ENCODE measurements around the gene SETX. TPM values are rescaled to one million over a fixed set of nuclear protein-coding genes. Genes with fewer than 3 reads are reported as not detected.

Gene SETX
- total RNA-seq, 1 experiment from 2014 or later: 21.0 TPM

DNA sequence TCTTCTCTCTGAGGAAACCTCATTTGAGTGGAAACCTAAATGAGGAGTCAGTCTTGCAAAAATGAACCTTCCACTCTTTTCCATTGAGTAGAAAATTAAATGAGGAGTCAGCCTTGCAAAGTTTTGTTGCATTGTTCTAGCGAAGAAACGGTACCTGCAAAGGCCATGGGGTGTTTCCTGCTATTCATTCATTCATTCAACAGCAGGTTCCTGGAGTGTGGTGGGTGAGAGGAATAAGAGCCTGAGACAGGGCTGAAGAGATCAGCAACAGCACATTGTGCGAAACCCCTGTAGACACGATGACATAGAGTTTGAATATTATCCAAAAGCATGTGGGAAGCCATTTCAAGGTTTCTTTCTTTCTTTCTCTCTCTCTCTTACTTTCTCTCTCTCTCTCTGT, 14.6 kb upstream of the SETX start:
- intact Hi-C loops (cut with micrococcal nuclease): no loop called here
- ChIA-PET CTCF (no interaction called here), POLR2A (ENCODE audit: unreplicated experiment) (no interaction called here)
- H3K27ac ChIP-seq (ENCODE audit: low read length): no peak overlapping the region
- no peak overlapping the region for H3K4me2 ChIP-seq (ENCODE audit: low read length)
- peaks cover 4% of the 10 kb centered on the region; the same call in 1 of the 2 replicates for H3K4me1 ChIP-seq (ENCODE audit: insufficient read depth, low read length)
- H3K9ac ChIP-seq (ENCODE audit: low read length): no peak overlapping the region
- no peaks in the 10 kb centered on the region for H3K9me2 ChIP-seq (replicated peaks; ENCODE audit: low read length)
- no peaks in the 10 kb centered on the region for H3K9me3 ChIP-seq (ENCODE audit: low read length)
- no peak overlapping the region for H2AFZ ChIP-seq (ENCODE audit: low read length)
- no peaks in the 10 kb centered on the region for H3K27me3 ChIP-seq (ENCODE audit: low read length)
- no TSS peak for BruUV-seq (replicated peaks)
- no peaks in the 10 kb centered on the region for H3K79me2 ChIP-seq (ENCODE audit: low read length)
- no peaks in the 10 kb centered on the region for H3K36me3 ChIP-seq (ENCODE audit: low read depth, low read length)
- TF ChIP-seq, protein P1, sequence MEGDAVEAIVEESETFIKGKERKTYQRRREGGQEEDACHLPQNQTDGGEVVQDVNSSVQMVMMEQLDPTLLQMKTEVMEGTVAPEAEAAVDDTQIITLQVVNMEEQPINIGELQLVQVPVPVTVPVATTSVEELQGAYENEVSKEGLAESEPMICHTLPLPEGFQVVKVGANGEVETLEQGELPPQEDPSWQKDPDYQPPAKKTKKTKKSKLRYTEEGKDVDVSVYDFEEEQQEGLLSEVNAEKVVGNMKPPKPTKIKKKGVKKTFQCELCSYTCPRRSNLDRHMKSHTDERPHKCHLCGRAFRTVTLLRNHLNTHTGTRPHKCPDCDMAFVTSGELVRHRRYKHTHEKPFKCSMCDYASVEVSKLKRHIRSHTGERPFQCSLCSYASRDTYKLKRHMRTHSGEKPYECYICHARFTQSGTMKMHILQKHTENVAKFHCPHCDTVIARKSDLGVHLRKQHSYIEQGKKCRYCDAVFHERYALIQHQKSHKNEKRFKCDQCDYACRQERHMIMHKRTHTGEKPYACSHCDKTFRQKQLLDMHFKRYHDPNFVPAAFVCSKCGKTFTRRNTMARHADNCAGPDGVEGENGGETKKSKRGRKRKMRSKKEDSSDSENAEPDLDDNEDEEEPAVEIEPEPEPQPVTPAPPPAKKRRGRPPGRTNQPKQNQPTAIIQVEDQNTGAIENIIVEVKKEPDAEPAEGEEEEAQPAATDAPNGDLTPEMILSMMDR (conservative IDR thresholded peaks at IDR 0.05; ENCODE audit: low read depth, low read length): no peak
- TF ChIP-seq EZH2phosphoT487 (IDR thresholded peaks at IDR 0.05; ENCODE audit: borderline replicate concordance, low read length) (no peak), EZH2 (IDR thresholded peaks at IDR 0.05; ENCODE audit: low read length, unreplicated experiment) (no peak)
- ATAC-seq (no peak), DNase-seq (no peak)
- no peaks in the 10 kb centered on the region for H4K20me1 ChIP-seq (ENCODE audit: low read length)
- no peaks in the 10 kb centered on the region for H3F3A ChIP-seq (ENCODE audit: low read length, unreplicated experiment)
- H3K4me3 ChIP-seq (ENCODE audit: low read length): no peak overlapping the region

DNA sequence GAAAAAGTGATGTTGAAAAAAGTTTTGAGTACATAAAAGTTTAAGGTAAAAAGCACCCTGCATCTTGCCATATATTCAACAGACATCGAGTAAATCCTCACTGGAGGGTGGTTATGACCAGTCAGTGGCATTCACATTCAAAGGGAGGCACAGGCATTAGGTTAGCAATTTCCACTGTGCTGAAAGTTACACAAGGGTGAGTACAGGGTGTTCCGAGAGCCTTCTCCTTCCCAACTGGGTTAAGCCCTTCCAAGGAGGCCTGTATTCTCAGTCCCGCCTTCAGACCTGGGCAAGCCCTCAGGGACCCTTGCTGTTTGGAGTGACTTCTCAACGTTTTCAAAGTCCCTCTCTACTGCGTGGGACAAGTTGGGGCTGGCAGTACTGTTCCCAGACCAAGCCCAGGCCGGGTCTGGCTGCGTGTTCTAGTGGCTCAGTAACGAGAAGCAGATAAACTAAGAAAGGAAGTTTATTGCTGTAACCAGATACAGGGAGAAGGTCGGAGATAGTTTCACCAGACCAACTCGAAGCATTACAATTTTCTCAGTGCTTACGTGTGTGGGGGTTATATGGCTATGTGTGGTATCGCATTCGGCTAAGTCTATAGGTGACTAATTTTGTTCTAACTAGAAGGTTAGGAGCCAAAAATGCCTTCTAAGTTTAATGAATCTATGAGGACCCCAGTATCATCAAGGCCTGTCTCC, 13.0 kb upstream of the SETX start:
- no peak for TF ChIP-seq EZH2 (IDR thresholded peaks at IDR 0.05; ENCODE audit: low read length, unreplicated experiment)
- no peak for TF ChIP-seq EZH2phosphoT487 (IDR thresholded peaks at IDR 0.05; ENCODE audit: borderline replicate concordance, low read length)
- TF ChIP-seq, protein P1 (conservative IDR thresholded peaks at IDR 0.05; ENCODE audit: low read depth, low read length): no peak
- H2AFZ ChIP-seq (ENCODE audit: low read length): no peak overlapping the region
- no peak overlapping the region for H3K4me3 ChIP-seq (ENCODE audit: low read length)
- no peaks in the 10 kb centered on the region for H3F3A ChIP-seq (ENCODE audit: low read length, unreplicated experiment)
- no peak overlapping the region for H3K9ac ChIP-seq (ENCODE audit: low read length)
- H4K20me1 ChIP-seq (ENCODE audit: low read length): no peaks in the 10 kb centered on the region
- H3K4me1 ChIP-seq (ENCODE audit: insufficient read depth, low read length): no peaks in the 10 kb centered on the region
- no peak overlapping the region for H3K4me2 ChIP-seq (ENCODE audit: low read length)
- no peak overlapping the region for H3K27ac ChIP-seq (ENCODE audit: low read length)
- intact Hi-C loops (cut with micrococcal nuclease): no loop called here
- CTCF ChIA-PET: no interaction called here
- no peaks in the 10 kb centered on the region for H3K9me3 ChIP-seq (ENCODE audit: low read length)
- no peaks in the 10 kb centered on the region for H3K9me2 ChIP-seq (replicated peaks; ENCODE audit: low read length)
- no peak for ATAC-seq
- no TSS peak for BruUV-seq (replicated peaks)
- H3K79me2 ChIP-seq (ENCODE audit: low read length): no peaks in the 10 kb centered on the region
- POLR2A ChIA-PET (ENCODE audit: unreplicated experiment): interaction anchor here (0.6 kb wide), 1 partner anchor 14 kb away, joined by 4 read pairs; no protein-coding TSS in a partner anchor
- no peaks in the 10 kb centered on the region for H3K27me3 ChIP-seq (ENCODE audit: low read length)
- no peak for DNase-seq
- no peaks in the 10 kb centered on the region for H3K36me3 ChIP-seq (ENCODE audit: low read depth, low read length)

DNA sequence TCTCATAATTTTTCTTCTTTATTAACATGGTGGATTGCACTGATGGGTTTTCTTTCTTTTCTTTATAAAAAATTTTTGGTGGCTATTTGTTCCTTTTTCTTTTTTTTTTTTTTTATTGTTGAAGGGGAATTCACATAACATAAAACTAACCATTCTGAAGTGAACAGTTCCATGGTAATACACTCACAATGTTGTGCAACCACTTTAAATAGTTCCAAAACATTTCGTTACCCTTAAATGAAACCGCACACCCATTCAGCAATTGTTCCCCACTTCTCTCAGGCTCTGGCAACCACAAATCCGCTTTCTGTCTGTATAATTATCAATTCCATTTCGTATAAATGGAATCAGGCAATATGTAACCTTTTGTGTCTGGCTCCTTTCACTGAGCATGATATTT, 11.7 kb upstream of the SETX start:
- Histone ChIP-seq H3K36me3 (ENCODE audit: low read depth, low read length) (no peaks in the 10 kb centered on the region), H3K4me1 (ENCODE audit: insufficient read depth, low read length) (no peaks in the 10 kb centered on the region), H3K27me3 (ENCODE audit: low read length) (no peaks in the 10 kb centered on the region), H4K20me1 (ENCODE audit: low read length) (no peaks in the 10 kb centered on the region), H2AFZ (ENCODE audit: low read length) (no peak overlapping the region), H3K79me2 (ENCODE audit: low read length) (no peaks in the 10 kb centered on the region), H3K27ac (ENCODE audit: low read length) (no peak overlapping the region), H3K9me3 (ENCODE audit: low read length) (no peaks in the 10 kb centered on the region), H3F3A (ENCODE audit: low read length, unreplicated experiment) (no peaks in the 10 kb centered on the region), H3K4me2 (ENCODE audit: low read length) (no peak overlapping the region), H3K9ac (ENCODE audit: low read length) (no peak overlapping the region), H3K9me2 (replicated peaks; ENCODE audit: low read length) (no peaks in the 10 kb centered on the region), H3K4me3 (ENCODE audit: low read length) (no peak overlapping the region)
- intact Hi-C loops (cut with micrococcal nuclease): no loop called here
- ChIA-PET POLR2A (ENCODE audit: unreplicated experiment) (no interaction called here), CTCF (no interaction called here)
- TF ChIP-seq, protein P1 (conservative IDR thresholded peaks at IDR 0.05; ENCODE audit: low read depth, low read length): no peak
- TF ChIP-seq EZH2 (IDR thresholded peaks at IDR 0.05; ENCODE audit: low read length, unreplicated experiment) (no peak), EZH2phosphoT487 (IDR thresholded peaks at IDR 0.05; ENCODE audit: borderline replicate concordance, low read length) (no peak)
- no peak for DNase-seq
- ATAC-seq: no peak
- BruUV-seq (replicated peaks): no TSS peak
